Chondrocyte (in vitro differentiated cells): ENCODE data around the gene SC5D. TPM values are rescaled to one million over a fixed set of nuclear protein-coding genes. Genes with fewer than 3 reads are reported as not detected.
A peak's percentile ranks its signal among the peaks of the same experiment; 100 is the strongest.

Experiments
- DNase-seq: peaks from one replicate; pipeline ENCODE4 v3.0.0; 2021; ENCODE audit warnings: mixed read lengths, low spot score
- H3K27ac Mint-ChIP-seq: one replicate; pipeline ENCODE4 v1.8.0; 2021; ENCODE audit warnings: mild to moderate bottlenecking, moderate library complexity, mixed read lengths; ENCODE audit not compliant: unreplicated experiment
- H3K27me3 Mint-ChIP-seq: 2 replicates; pipeline ENCODE4 v1.8.0; 2021; ENCODE audit warnings: low read depth, mixed read lengths
- H3K36me3 Mint-ChIP-seq: 2 replicates; pipeline ENCODE4 v1.8.0; 2021; ENCODE audit warnings: low read depth, mixed read lengths
- H3K4me1 Mint-ChIP-seq: 2 replicates; pipeline ENCODE4 v1.8.0; 2021; ENCODE audit warnings: low read depth, mild to moderate bottlenecking, mixed read lengths
- H3K4me3 Mint-ChIP-seq: one replicate; pipeline ENCODE4 v1.8.0; 2021; ENCODE audit warnings: mild to moderate bottlenecking, moderate library complexity, mixed read lengths; ENCODE audit not compliant: unreplicated experiment
- H3K9me3 Mint-ChIP-seq: 2 replicates; pipeline ENCODE4 v1.8.0; 2021; ENCODE audit warnings: low read depth, mixed read lengths
- CTCF ChIP-seq: fragments of 200-600 bp; sonication (generic); IDR thresholded peaks from 2 replicates; pipeline ENCODE4 v1.5.0; 2021; ENCODE audit warnings: antibody characterized with exemption, mild to moderate bottlenecking, moderate library complexity
- total RNA-seq: library from RNA; stranded (reverse); gene quantifications from 3 replicates; pipeline ENCODE4 v1.2.1, GENCODE V29; 2021

Gene SC5D
- total RNA-seq, 1 donor from 2014 or later = 47.6 TPM

GRCh38 chr11:121291896-121292494, 576 bp upstream of the SC5D start:
- DNase-seq = no peak
- Mint-ChIP-seq H3K27ac (peak overlapping the region; percentile 93), H3K4me1 (peaks cover 34% of the 10 kb centered on the region), H3K9me3 (no peaks in the 10 kb centered on the region), H3K27me3 (peaks cover 2% of the 10 kb centered on the region), H3K36me3 (no peaks in the 10 kb centered on the region), H3K4me3 (peak overlapping the region; percentile 82)
- TF ChIP-seq CTCF = no peak

- TF ChIP-seq CTCF = no peak
- Mint-ChIP-seq H3K36me3 (no peaks in the 10 kb centered on the region), H3K4me1 (peaks cover 37% of the 10 kb centered on the region), H3K9me3 (no peaks in the 10 kb centered on the region), H3K27me3 (no peaks in the 10 kb centered on the region), H3K4me3 (peak overlapping the region; percentile 82), H3K27ac (peak overlapping the region; percentile 93)
- DNase-seq = no peak
These were observed 670 bp downstream of the SC5D start for GRCh38 chr11:121293288-121293594.

GRCh38 chr11:121295246-121296029, 2.9 kb downstream of the SC5D start:
- Mint-ChIP-seq H3K9me3 (no peaks in the 10 kb centered on the region), H3K27ac (no peak overlapping the region), H3K27me3 (no peaks in the 10 kb centered on the region), H3K36me3 (no peaks in the 10 kb centered on the region), H3K4me1 (peaks cover 42% of the 10 kb centered on the region), H3K4me3 (no peak overlapping the region)
- no peak for DNase-seq
- no peak for TF ChIP-seq CTCF

- TF ChIP-seq CTCF = no peak
- no peaks in the 10 kb centered on the region for H3K36me3 Mint-ChIP-seq
- H3K27ac Mint-ChIP-seq = no peak overlapping the region
- peaks cover 42% of the 10 kb centered on the region for H3K4me1 Mint-ChIP-seq
- no peak for DNase-seq
- H3K27me3 Mint-ChIP-seq = no peaks in the 10 kb centered on the region
- no peaks in the 10 kb centered on the region for H3K9me3 Mint-ChIP-seq
- no peak overlapping the region for H3K4me3 Mint-ChIP-seq
These were observed 5.3 kb downstream of the SC5D start for GRCh38 chr11:121297872-121298271.

GRCh38 chr11:121298774-121299173, 6.2 kb downstream of the SC5D start:
- no peaks in the 10 kb centered on the region for H3K27me3 Mint-ChIP-seq
- DNase-seq = no peak
- peaks cover under 1% of the 10 kb centered on the region for H3K36me3 Mint-ChIP-seq
- H3K9me3 Mint-ChIP-seq = no peaks in the 10 kb centered on the region
- H3K4me3 Mint-ChIP-seq = no peak overlapping the region
- no peak for TF ChIP-seq CTCF
- H3K27ac Mint-ChIP-seq = peak overlapping the region; percentile 58
- peaks cover 37% of the 10 kb centered on the region for H3K4me1 Mint-ChIP-seq
